M059J (cell line): ENCODE results near the gene HRH4. TPM values are rescaled to one million over a fixed set of nuclear protein-coding genes. Genes with fewer than 3 reads are reported as not detected.

Experiments
- DNase-seq: peaks from one replicate; pipeline ENCODE4 v3.0.0-alpha.2; 2012; ENCODE audit warnings: low read depth
- total RNA-seq: library from RNA; depleted of rRNA; stranded (reverse); fragments of >200 nt; shearing (Covaris generic); gene quantifications from 2 replicates; pipeline ENCODE4 v1.2.3, GENCODE V29; 2014

The HRH4 gene
- total RNA-seq, 1 experiment from 2014 or later = not detected

DNA sequence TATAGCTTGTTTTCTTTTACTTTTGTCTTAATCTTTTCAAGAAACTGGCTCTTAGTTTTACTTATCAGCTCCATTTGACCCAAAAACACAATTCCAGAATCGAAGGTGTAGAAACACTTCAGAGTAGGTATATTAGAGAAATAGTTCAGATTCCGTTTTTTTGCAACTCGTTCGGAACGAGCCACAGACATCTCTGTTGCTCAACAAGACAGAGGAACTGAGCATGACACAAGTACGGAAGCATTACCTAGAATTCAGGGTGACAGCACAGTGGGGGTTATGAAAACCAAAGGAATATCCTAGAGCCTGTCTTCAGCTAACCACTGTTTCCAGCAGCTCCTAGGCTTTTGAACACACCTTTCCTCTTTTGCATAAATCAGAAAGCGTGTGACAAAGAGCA is 5.0 kb downstream of the HRH4 start:
- DNase-seq = no peak

DNA sequence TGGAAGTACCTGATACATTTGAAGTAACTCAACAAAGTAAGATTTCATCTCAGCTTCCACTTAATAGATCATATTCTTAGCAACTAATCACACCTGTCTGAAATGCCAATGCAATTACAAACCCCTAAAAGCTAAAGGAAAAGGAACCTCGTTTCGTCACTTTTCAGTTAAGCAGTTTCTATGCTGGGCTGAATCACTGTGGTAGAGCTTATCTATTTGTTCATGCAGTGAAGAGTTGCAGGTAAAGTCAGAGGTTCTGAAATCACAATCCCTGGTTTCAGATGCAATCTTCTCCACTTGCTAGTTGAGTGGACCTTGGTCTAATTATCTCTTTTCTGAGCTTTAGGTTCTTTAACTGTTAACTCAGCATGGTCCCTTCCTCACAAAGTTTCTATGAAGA is 6.3 kb downstream of the HRH4 start:
- DNase-seq = no peak

DNA sequence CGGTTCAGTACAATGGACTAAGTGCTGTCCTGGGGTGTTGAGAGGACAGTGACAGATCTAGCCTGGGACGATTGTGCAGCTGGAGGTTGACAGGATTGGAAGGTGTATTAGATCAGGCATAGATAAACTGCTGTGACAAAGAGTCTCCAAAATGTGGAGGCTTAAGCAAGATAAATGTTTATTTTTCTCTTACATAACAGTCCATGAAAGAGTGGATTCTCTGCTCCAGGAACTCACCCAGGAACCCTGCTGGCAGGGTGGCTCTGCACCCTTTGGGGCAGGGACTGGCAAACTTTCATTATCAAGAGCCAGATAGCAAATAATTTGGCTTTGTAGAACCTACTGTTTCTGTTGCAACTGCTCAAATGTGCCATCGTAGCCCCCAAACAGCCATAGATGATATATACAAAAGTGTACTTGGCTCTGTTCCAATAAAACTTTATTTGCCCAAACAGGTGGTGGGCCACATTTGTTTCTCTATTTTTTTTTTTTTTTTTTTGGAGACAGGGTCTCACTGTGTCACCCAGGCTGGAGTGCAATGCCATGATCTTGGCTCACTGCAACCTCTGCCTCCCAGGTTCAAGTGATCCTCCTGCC is 9.7 kb downstream of the HRH4 start:
- DNase-seq = no peak

DNA sequence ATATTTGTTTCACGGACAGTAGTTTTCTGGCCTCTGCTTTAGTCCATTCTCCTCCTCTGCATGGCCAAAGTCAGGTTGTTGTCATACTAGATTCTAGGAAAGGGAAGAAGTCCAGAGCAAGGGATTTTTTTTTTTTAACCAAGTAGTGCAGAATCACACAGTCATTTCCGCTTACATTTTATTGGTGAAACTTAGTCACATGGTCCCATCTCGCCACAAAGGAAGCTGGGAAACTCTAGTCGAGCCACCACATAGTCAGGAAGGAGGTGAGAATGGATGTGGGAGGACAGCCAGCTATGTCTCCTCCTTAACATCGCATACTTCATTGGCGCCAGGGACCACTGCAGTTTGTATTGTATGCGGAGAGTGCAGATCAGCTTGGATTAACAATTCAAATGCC is 10.4 kb downstream of the HRH4 start:
- DNase-seq = no peak

DNA sequence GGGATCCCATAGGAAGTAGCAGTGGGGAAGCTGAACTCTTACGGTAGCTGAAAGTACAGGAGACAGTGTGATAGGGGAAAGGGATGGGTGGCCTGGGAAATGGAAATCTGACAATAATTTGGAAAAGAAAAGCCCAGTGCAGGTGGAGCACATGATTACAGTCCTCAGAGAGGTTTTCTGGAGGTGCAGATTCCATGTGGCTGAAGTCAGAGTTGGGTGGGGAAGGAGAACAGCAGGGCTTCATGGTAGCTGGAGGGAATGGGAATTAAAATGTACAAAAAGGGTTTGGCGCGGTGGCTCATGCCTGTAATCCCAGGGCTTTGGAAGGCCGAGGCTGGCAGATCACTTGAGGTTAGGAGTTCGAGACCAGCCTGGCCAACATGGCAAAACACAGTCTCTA is 12.2 kb downstream of the HRH4 start:
- peak; percentile 3 for DNase-seq

DNA sequence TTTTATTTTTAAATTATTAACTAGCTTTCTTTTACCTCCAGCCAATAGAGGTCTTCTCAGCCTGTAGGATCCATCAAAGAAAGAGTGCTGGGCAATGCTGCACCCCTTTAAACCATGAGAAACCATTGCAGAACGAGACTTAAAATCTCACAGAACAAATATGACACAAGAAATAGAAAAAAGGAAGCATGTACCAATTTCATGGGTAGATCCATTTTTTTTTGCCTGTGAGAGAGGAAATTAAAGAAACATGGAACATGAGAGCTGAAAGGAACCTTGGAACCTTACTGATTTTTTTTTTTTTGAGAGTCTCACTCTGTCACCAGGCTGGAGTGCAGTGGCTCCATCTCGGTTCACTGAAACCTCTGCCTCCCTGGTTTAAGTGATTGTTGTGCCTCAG is 14.0 kb downstream of the HRH4 start:
- DNase-seq = no peak

DNA sequence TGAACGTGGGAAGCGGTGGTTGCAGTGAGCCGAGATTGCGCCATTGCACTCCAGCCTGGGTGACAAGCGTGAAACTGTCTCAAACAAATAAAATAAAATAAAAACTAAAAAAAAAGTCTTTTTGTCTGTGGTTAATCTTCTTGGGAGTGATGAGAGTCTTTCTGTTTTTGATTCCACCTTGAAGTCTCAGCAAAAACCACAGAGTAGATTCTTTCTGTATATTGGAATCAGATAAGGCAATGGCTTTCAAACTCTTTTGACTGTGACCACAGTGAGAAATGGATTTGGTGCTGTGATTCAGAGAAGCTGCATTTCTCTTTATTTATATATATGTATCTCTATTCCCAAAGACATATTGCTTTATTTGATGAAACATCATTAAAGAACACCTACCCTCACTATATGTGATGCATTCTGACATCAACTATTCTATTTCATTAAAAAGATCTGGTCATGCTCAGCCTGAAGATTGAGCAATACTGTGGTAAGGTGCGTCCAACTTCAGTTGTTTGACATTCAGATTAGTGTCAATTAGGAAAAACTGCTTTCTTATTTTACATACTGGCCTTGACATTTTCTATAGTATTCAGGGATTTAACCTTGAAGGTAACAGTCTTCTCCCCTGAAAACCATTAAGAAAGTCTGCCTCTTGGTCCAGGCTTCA is 15.6 kb downstream of the HRH4 start:
- no peak for DNase-seq

DNA sequence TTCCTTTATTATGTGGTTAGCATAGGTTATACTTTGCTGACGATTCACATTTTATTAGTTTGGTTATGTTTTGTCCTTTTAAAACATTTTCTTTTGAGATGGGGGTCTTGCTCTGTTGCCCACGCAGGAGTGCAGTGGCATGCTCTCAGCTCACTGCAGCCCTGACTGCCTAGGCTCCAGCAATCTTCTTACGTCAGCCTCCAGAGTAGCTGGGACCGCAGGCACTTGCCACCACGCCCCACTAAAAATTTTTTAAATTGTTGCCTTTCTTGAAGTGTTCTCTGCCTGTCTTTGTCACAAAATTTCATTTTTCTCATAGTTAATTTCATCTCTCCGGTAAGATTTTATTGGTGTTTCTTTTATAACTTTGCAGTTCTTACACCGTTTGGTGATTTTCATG is 18.9 kb downstream of the HRH4 start:
- no peak for DNase-seq

DNA sequence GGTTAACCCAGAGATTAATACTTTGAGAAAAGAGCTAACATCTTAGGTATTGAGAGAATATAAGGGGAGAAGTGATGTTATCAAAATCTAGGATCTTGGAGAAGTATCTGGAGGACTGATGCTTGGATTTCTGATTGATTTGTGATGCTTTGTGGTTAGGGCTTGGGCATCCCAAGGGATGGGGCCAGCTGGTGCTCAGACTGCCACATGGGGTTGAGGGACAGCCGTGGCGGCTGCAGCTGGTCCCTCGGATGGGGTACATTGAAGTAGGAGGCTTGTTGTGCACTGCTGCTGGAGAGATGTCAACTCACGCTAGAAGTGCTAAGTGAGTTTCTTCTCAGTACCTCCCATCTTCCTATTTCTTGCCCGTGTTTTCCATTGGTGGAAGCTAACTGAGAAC is 22.4 kb downstream of the HRH4 start:
- no peak for DNase-seq

DNA sequence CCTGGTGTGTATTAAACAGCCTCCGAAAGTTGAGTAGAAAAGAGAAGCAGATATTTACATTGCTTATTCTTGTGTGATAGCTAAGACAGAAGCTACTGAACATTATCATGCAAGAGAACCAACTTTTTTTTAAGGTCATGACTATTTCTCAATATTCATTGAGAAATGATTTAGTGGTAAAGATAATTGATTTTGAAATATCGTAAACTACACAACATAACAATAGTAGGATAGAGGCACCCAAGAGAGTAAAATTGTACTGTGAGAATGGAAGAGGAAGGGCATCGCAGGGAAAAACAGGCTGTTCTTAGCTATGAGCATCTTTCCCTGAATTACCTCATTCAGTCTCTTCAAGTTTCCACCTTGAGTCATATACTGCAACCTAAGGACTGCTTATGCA is 25.2 kb downstream of the HRH4 start:
- DNase-seq = no peak

DNA sequence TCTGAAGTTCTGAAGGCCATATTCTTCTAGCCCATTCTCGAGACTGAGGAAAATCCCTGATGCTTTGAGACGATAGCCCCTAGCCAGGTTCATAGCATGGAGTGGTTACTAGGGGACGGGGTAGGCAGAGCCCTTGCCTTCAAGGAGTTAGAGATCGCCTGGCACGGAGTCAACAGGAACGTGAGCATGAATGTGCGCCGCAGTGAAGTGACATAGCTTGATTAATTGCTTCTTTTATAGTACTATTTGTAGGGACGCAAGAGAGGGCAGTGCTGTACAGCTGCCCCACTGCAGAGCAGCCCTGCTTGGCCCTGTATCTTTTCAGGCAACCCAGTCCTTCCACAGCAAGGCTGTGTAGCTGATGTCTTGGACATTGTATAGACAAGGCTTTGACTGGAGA is 26.2 kb downstream of the HRH4 start:
- DNase-seq = no peak

DNA sequence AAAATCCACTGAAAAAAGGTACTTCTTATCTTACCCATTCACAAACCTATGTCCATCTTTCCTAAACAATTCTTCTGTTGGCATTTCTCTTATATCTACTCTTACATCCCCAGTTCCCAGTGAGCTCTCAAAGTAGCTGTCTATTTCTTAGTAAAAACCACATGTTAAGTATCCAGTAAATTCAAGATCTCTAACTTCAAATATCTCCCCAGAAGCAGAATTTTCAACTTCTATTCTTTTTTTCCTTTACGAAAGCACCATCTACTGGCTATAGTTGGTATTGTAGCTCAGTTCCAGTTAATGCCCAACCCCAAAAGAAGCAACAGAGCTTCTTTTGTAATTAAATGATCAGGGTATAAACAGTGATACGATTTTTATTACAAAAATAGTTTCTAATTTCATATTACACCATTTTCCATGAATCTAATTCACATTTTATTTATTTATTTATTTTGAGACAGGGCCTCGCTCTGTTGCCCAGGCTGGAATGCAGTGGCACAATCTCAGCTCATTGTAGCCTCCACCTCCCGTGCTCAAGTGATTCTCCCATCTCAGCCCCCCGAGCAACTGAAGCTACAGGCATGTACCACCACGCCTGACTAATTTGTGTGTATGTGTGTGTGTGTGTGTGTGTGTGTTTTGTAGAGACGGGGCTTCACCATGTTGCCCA is 28.5 kb downstream of the HRH4 start:
- peak; percentile 47 for DNase-seq

DNA sequence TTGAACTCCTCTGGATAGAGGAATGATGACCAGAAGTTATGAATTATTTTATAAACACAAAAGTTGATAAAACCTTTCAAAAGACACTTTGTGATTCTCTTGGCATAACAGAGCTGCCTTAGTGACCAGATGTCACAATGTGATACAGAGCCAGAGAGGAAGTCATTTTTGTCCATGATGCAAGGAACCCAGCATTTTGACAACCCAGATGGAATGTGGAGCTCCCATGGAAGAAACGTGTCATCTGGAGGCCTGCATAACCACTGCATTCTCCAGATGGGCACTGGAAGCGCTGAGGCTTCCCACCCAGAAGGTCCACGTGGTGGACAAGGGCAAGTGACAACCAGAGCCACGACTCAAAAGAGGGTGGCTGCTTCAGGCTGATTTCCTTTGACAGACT is 30.1 kb downstream of the HRH4 start:
- DNase-seq = peak; percentile 23

DNA sequence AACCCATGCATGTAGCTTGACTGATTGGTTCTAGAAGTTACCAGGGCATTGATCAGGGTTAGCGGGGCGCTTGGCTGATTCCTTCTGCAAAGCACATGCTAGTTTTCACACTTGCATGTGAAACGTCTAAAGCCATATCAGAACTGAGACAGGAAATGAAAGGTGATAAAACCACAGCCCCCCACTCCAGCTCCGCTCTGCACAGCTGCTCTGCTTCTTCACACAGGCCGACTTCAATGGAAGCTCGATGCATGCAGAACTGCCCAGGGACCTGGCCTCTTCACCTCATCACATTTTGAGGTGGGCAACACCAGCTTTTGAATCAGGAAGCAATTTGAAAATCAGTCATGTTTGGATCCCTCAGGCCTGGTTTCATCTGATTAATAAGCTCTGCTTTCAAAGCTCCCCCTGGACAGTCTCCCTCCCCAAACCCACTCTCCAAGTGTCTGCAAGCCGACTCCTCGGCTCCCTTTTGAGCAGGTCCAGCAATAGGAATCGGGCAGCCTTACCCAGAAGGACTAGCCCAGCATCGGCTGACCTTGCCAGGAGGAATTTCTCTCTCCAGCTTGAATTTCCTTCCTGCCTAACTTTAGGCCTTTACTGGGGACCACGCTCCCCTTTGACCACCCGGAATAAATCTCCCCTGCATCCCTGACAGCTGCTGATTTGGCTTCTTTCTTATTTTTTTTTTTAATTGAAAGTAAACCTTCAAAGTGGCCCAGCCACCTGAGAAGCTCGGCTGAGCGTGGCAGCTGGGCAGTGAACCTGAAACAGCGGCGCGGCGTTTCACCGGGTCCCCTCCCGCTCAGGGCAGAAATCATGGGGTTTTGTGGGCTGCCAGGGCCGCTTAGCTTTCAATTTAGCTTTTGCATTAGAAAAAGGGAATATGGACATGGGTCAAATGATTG is 31.7 kb downstream of the HRH4 start:
- no peak for DNase-seq

DNA sequence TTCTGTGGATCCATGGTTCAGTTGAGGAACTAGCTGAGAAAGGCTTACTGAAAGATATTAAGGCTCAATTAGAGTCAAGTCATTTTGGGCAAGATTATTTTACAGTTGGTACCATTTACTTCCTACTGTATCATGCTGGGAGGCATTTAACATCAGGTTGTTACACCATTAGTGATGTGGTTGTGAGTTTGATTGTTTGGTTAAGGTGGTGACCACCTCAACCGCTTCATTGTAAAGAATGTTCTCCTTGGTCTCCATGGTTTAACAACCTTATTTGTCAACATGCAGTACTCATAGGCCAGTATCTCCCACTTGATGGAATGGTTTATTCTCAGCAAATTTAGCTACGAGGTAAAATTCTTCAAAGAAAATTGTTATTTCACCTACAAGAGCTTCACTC is 34.1 kb downstream of the HRH4 start:
- DNase-seq = no peak

DNA sequence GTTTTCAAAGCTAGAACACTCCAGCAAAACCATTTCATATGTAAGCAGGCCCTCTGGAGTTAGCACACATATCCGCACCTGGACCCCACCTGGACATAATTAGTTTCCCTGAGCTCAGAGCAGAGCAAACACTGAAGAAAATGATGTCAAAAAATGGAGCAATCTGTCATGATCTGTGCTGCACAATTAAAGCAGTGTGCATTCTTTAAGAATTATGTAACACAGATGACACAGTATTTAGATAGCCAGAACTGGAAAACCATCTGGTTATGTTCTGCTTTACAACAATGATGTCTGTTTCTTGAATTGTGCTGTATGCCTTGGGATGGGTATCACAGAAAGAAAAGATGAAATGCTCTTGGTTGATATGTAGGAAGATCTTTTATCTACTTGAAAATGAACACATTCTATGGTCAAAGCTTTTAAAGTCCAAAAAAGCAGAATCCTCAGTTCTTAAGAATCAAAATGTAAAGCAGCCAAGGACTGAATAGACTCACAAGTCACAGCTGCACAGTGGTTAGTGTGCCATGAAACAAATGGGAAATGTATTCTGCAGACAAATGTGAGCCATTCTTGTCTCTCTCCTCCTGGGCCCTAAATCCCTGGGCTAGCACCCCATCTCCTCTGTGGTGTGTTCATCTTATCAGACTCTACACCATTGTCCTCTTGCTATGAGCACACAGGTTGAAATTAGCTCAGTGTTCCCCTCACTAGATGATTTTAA is 36.8 kb downstream of the HRH4 start:
- DNase-seq = peak; percentile 21

DNA sequence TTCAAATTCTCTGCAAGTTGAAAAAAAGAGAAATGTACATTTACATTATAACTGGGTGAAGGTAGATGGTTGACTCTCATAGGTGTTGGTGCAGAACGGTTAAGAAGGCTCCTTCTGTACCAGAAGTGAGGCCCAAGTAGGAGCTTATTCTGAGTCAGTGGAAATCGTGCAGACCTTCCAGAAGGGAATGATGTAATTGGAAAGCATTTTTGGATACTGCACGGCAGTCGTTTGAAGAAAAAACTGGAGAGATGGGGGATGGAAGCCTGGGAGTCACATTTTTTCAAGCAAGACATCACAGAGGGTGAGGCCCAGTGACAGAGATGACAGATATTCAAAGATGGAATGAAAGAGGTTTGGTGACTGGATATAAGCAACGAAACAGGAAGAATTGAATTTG is 39.4 kb downstream of the HRH4 start:
- DNase-seq = peak; percentile 11

DNA sequence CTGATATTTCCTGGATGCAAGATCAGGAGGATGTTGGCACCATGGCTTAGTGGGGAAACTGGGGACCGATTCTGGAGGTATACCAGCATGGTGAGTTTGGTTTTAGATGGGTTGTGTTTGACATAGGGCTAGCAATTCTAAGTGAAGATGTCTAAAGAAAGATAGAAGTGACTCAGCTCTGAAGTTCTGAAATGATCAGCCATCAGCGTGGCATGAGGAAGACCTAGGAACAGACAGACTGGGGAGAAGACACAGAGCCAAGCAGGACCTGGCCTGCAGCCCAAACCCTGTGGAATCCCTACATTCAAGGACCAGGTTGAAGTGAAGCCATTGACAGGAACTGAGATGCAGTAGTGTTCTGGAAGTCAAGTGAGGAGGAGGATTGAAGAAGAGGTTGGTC is 39.8 kb downstream of the HRH4 start:
- no peak for DNase-seq

DNA sequence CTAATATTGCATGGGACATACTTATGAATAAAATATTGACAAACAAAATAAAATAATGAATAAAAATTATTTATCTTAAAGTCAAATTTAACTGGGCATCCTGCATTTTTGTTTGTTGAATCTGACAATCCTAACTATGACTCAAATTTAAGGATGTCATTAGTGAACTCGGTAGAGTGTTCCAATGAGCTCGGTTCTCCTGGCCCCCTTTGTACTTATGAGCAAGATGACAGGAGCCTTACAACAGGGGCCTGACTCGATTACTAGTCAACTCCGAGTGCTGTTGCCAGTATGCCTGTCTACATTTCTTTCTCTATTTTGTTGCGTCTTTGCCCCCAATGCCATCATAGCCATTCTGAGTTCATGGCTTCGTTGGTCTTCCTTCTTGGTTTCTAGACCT is 40.3 kb downstream of the HRH4 start:
- no peak for DNase-seq

DNA sequence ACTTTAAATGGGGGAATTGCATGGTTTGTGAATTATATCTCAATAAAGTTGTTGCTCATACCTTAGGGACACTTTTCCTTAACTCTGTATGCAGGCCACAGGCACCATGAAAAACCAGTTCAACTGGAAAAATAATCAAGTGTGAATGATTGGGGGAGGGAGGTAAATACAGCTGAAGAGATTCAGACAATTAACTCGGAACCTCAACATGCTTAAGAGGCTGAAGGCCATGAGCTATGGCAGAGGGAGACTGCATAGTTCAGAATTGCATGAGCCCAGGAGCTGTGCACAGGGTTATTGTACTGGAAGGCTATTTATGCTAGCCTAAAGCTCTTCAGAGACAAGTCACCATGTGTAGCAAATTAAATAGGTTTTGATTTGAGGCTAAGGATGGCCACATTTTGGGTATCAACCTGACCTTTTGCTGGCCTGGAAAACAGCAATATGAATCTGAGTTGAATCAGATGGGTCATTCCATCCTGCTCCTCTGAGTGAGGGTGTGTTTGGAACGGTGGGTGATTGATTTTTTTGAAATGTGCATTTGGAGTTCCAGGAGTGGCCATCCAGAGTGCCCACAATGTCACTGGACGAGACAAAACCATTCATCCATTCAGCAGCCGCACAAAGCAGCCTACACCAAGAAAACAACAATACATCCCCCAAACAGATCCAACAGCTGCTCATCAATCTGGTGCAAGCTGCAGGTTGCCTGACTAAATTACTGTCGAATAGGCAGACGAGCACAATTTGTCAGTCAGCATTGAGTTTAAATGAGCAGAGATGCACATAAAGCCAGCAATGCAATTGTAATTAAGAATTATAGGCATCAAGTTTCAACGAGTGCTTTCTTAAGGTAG is 42.5 kb downstream of the HRH4 start:
- no peak for DNase-seq

DNA sequence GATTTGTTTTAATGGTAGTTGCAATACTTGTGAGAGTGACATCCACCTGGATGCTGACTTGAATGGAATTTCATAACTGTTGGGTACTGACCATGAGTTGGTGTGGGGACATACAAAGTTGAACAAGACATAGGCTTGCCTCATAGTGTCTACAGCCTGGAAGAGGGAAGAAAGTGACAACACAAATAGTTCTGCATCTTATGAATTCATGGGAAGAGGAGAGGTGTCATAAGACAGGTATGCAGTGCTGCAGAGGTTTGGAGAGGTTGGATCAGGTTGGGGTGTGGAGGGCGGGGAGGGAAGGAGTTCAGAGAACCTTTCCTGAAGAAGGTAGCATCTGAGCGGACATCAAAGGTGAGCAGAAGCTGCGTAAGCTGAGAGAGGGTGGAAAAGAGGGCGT is 44.0 kb downstream of the HRH4 start:
- DNase-seq = no peak
